Measurements from ENCODE around the gene CPHXL2.

- TF ChIP-seq CTCF (IDR thresholded peaks at IDR 0.05; ENCODE audit: low read depth, low read length, missing input control) = no peak
- TF ChIP-seq REST (IDR thresholded peaks at IDR 0.05) = no peak
Measured at GRCh38 chr16:75640598-75640997, 36.2 kb downstream of the CPHXL2 start.
